GM18517 (cell line): ENCODE data around the gene NLRP7.
"Not testable (repeated sequence)": the region's sequence is repeated elsewhere in the genome, so short reads cannot be mapped to it uniquely, and the experiment has no call there.

Experiments
- ATAC-seq: cut with Tn5 transposase; IDR thresholded peaks from one replicate; pipeline ENCODE4 v1.9.1; 2021; ENCODE audit warnings: mild to moderate bottlenecking, moderate library complexity; ENCODE audit not compliant: unreplicated experiment

NLRP7 gene

DNA sequence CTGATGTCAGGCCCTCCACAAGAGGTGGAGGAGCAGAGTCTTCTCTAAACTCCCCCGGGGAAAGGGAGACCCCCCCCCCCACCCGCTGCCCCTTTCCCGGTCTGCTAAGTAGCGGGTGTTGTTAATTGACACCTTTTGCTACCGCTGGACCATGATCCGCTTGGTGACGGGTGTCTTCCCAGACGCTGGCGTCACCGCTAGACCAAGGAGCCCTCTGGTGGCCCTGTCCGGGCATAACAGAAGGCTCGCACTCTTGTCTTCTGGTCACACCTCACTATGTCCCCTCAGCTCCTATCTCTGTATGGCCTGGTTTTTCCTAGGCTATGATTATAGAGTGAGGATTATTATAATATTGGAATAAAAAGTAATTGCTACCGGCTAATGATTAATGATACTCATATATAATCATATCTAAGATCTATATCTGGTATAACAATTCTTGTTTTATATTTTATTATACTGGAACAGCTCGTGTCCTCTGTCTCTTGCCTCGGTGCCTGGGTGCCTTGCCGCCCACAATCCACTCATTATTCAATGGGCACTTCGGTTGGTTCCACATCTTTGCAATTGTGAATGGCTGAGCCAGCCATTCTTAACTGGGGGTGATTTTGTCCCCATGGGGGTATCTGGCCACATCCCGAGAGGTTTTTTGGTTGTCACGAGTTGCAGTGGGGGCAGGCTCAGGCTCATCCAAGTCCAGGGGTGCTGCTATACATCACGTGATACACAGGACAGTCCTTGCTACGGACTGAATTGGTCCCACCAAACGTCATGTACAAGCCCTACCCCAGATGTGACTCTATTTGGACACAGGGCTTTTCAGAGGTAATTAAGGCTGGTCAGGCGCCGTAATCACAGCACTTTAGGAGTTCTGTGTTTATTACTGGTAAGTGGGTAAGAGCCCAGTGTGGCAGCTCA is 27.4 kb downstream of the NLRP7 start:
- ATAC-seq, result not testable (repeated sequence)

DNA sequence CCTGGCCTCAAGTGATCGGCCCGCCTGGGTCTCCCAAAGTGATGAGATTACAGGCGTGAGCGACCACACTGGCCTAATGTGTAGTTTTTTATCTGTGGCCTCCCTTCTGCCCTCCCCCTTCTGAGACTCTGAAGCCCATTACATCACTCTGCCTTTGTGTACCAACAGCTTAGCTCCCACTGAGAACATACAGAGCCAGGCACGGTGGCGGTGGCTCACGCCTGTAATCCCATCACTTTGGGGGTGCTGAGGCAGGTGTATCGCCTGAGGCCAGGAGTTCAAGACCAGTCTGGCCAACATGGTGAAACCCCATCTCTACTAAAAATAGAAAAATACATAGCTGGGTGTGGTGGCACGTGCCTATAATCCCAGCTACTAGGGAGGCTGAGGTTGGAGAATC is 28.8 kb downstream of the NLRP7 start:
- ATAC-seq, result no peak

DNA sequence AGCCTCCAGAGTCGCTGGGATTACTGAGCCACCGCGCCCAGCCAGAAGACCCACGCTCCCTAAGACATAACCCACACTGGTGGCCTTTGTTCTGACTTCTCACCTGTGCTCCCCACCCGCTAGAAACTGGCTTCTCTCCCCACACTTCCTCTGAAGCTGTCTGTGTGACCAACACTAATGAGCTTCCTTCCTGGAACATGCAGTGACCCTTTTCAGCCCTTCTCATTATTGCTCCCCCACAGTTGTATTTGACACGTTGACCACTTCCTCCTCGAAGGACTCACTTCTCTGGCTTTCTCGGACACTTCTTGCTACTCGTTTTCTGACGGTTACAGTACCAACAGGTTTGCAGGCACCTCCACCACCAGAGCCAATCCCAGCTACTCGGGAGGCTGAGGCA is 30.5 kb downstream of the NLRP7 start:
- no peak for ATAC-seq

DNA sequence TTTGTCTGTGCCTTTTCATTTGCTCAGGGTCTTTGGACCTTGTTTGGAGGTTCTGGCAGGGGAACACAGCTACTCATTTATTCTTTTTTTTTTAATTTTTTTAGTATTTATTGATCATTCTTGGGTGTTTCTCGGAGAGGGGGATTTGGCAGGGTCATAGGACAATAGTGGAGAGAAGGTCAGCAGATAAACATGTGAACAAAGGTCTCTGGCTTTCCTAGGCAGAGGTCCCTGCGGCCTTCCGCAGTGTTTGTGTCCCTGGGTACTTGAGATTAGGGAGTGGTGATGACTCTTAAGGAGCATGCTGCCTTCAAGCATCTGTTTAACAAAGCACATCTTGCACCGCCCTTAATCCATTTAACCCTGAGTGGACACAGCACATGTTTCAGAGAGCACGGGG is 39.4 kb downstream of the NLRP7 start:
- not testable (repeated sequence) for ATAC-seq

DNA sequence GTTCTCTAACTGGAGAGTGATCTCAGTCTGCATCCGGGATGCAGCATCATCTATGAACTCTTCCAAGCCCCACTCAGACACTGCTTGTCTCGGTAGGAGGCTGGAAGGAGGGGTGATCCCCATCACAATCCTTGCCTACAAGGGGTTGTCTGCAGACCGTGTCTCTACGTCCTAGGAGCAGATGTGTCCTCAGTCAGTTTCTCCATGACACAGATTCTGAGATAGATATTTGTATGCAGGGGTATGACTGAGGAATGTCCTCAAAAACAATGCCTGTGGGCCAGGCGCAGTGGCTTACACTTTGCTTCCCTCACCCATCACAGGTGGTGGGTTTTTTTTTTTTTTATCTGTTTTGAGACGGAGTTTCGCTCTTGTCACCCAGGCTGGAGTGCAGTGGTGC is 40.5 kb downstream of the NLRP7 start:
- no peak for ATAC-seq

DNA sequence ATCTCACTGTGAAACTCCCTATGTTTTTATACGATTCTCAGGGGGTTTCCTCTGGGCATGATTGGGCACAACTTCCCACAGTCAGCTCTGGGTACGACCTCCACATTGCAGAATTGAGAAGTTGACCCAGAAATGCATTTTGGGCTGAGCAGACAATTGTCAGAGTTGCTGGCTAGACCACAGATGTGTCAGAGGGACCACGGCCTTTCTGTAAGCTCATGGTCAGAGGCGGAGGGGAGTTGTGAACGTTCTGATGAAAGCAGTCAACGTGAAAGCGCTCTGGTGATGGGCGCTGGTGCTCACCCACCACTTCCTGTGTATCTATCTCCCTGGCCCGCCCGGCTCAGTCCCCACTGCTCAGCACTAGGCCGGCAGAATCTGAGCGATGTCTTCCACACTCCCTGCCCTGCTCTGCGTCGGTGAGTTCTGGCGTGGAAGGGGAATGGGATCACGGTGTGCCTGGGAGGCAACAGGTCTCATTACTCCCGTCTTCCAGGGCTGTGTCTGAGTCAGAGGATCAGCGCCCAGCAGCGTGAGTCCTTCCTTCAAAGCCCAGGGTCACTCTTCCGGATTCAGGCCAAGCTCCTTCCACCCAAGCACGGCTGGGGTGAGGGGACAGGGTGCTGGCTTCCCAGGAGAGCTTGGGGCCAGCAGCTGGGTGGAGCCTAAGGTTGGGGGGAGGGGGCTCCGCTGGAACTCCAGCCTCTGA is 41.4 kb downstream of the NLRP7 start, which contains the start of gene NCR1:
TSS of gene NCR1 (plus strand) at position 346 of the 709 bp plus-strand sequence. CDS start at position 386, 40 bp downstream.
- no peak for ATAC-seq

DNA sequence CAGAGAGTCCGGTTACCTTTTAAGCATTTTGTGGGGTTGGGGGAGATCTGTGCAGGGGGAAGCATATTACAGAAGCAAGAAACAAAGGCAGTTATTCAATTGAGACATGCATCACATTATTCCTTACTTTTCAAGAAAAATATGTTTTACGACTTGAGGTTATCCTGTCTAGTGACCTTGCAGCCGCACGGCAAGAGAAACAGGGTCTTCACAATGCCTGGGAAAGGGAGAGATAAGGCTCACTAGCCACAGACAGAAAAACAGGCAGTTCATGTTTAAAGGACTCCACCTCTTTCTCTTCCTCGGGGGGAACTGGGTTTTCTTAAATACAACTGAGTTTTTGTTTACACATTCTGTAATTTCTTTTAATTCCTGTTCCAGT is 41.9 kb downstream of the NLRP7 start:
- ATAC-seq, result no peak

DNA sequence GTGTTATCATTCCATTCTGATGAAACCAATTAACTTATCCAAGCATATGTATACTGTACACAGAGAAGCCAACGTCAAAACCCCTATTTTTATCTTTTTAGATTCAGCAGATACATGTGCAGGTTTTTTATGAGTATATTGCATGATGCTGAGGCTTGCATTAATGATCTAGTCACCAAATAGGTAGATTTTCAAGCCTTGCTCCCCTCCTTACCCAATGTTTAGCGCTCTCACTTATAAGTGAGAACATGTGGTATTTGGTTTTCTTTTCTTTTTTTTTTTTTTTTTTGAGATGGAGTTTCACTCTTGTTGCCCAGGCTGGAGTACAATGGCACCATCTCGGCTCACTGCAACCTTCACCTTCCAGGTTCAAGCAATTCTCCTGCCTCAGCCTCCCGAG is 43.1 kb downstream of the NLRP7 start:
- not testable (repeated sequence) for ATAC-seq

DNA sequence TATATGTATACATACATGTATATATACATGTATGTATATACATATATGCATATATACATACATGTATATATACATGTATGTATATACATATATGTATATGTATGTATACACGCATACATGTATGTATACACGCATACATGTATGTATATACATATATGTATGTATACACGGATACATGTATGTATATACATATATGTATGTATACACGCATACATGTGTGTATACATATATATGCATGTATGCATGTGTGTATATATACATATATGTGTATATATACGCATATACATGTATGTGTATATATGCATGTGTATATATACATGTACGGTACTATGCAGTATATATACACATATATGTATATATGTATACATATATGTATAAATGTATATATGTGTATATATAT is 44.0 kb downstream of the NLRP7 start:
- no peak for ATAC-seq

DNA sequence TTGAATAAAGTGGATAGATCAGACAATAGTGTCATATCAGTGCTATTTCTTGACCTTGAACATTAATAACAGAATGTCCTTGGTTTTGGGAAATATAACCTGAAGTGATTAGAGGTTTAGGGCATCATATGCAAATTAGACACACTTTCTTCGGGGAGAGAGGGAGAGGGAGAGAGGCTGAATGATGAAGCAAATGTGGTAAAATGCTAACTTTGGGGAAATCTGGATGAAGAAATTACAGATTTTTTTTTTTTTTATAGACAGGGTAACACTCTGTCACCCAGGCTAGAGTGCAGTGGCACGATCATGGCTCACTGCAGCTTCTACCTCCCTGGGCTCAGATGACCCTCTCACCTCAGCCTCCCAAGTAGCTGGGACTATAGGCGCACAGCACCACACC is 45.3 kb downstream of the NLRP7 start:
- ATAC-seq, result no peak

DNA sequence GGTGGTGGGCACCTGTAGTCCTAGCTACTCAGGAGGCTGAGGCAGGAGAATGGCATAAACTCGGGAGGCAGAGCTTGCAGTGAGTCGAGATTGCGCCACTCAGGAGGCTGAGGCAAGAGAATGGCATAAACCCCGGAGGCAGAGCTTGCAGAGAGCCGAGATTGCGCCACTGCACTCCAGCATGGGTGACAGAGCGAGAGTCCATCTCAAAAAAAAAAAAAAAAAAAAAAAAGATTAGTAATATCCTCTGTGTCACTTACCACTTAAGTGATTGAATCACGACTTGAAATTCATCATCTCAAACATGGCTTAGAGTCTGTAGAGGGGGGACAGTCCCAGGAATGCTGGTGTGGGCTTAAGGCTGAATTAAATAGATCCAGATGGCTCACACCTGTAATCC is 46.2 kb downstream of the NLRP7 start:
- not testable (repeated sequence) for ATAC-seq

DNA sequence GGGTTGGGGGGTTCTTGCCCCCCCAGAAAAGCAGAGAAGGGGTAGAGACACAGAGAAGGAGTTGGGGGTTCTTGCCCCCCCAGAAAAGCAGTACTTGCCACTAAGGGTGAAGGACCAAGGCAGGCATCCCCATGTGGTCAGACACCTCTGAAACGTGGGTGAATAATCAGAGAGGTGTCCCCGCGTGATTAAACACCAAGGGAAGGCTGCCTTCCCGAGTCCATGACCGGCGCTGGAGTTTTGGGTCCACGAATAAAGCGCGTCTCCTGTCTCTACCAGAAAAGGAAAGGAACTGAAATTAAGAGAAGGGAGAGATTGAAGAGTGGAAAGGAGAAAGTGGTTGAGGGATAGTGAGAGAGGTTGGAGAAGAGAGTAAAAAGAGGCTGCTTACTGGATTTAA is 47.7 kb downstream of the NLRP7 start:
- not testable (repeated sequence) for ATAC-seq

DNA sequence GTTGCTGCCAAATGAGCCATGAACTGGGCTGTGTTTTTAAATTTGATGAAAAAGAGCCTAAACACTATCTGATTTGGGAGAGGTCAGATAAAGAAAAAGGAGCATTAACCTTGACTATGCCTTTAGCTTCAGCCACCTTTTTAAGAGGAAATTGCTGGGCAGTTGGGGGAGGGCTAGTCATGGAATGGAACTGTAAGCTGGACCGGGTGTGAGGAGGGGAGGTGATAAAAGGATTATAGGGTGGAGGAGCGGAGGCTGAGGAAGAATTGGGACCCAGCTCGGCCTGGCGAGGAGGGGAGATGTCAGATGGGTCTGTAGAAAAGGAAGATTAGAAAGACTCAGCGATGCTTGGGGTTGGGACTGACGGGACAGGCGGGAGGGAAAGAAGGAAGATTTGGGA is 48.6 kb downstream of the NLRP7 start:
- ATAC-seq, result not testable (repeated sequence)

DNA sequence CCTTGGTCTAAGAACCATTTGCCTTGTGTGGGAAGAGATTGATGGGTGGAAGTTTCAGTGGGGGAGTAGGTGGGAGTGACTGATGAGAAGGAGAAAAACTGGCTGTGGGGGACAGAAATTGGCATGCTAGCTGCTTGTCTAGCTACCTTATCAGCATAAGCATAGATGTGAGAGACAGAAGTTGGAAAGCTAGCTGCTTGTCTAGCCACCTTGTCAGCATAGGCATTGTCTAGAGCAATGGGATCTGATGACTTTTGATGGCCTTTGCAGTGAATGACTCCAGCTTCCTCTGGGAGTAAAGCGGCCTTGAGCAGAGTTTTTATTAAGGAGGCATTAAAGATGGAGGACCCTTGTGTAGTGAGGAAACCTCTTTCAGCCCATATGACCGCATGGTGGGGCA is 51.3 kb downstream of the NLRP7 start:
- no peak for ATAC-seq

DNA sequence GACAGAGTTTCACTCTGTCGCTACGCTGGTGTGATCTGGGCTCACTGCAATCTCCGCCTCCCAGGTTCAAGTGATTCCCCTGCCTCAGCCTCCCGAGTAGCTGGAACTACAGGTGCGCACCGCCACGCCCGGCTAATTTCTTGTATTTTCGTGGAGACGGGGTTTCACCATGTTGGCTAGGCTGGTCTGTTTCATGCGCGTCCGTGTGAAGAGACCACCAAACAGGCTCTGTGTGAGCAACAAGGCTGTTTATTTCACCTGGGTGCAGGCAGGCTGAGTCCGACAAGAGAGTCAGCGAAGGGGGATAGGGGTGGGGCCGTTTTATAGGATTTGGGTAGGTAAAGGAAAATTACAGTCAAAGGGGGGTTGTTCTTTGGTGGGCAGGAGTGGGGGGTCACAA is 53.2 kb downstream of the NLRP7 start:
- not testable (repeated sequence) for ATAC-seq

DNA sequence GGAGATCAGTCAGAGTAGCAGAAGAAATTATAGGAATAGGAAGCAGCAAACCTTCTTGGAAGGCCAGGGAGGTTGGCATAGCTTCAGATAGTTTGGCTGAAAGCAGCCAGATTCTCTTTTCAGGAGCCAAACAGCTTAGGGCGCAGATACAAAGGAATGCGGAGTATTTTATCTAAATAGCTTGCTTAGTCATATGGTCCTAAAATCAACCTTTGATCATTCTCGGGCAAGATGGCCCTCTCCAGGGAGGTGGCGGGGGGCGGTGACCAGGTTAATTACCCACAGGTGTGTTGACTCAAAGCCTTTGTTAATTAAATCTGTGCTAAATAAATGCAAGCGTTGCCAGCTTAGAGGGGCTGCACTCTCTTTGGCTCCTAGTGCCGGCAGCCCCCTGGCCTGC is 53.9 kb downstream of the NLRP7 start:
- ATAC-seq, result no peak

DNA sequence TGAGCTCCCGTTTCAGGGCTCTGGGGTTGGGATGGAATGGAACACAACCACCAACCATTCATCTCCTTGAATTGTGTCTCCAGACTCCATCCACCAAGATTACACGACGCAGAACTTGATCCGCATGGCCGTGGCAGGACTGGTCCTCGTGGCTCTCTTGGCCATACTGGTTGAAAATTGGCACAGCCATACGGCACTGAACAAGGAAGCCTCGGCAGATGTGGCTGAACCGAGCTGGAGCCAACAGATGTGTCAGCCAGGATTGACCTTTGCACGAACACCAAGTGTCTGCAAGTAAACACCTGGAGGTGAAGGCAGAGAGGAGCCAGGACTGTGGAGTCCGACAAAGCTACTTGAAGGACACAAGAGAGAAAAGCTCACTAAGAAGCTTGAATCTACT is 57.8 kb downstream of the NLRP7 start:
- no peak for ATAC-seq

DNA sequence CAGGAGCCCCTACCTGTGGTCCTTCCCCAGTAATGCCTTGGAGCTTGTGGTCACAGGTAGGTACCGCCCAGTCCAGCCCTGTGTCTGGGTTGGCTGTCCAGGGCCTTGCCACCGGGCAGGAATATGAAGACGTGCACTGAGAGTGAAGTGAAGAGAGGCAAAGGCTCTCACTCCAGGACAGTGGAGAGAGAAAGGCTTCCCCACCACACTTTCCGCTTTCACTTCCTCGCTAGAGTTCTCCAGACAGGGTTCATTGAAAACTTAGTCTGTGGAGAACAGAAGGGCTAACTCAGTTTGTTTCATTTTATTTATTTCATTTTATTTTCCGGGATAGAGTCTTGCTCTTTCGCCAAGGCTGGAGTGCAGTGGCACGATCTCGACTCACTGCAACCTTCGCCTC is 59.1 kb downstream of the NLRP7 start:
- ATAC-seq, result no peak

DNA sequence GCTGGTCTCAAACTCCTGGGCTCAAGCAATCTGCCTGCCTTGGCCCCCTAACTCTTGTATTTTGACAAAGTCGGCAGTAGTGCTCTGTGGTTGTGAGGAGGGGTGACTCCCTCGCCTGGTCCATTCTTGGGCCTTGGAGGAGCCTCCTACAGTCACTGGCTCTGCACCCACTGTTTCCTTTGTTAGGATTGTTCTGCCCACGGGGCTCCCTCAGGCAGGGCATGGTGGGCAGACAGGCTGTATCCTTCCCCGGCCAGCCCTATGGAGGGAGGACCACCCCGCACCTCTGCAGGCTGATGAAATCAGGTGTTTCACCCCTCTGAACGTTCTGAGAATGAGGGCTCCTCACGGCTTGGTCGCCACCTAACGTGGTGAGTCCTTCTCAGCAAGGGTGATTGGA is 64.1 kb downstream of the NLRP7 start:
- ATAC-seq, result no peak

DNA sequence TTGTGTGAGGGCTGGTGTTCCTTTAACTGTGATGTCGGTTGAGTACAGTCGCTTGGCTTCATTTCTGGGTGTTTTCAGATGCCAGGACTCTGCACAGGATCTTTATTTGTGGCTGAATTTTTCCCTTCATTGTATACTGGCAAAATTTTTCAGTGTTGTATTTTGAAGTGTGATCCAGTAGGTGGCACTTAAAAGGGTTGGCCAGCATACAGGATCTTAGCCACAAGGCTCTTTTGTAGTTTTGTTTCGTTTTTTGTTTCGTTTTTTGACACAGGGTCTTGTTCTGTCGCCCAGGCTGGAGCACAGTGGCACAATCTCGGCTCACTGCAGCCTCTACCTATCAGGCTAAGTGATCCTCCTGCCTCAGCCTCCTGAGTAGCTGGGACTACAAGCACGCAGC is 64.6 kb downstream of the NLRP7 start:
- no peak for ATAC-seq

DNA sequence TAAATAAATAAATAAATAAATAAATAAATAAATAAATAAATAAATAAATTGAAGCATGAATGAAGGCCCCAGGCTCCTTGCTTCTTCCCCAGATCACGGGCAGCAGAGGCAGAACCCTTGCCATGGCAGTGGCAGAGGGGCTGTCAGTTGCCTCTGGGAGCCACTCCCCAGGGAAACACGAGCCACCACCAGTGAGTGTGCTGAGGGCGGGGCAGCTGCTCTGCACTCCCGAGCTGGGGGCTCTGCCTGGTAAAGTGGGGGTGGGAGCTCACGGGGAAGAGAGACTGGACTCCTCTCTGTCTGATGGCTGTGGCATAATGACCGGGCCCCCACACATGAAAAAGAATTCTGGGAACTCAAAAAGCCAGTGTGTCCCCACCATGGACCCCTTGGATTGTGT is 65.4 kb downstream of the NLRP7 start:
- no peak for ATAC-seq

DNA sequence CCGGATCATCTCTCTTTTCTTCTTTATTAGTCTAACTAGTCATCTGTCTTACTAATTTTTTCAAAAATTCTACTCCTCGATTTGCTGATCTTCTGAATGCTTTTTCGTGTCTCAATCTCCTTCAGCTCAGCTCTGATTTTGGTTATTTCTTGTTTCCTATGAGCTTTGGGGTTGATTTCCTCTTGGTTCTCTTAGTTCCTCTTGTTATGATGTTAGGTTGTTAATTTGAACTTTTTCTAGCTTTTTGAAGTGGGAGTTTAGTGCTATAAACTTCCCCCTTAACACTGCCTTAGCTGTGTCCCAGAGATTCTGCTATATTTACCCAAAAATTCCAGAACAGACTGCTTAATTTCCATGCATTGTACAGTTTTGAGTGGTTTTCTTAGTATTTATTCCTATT is 69.9 kb downstream of the NLRP7 start:
- no peak for ATAC-seq
